Cardiac fibroblast (primary cell): ENCODE results near the gene SCAMP4.

Experiments used
- DNase-seq, 2 donors: peaks; one replicate each; pipeline versions ENCODE4 v3.0.0 to v3.0.0-alpha.2; 2010; ENCODE audit warnings: low read depth in 2 of 2
- H3K4me3 ChIP-seq, 2 donors: replicated peaks in 1 of 2; 1 replicate in 1 of 2; 2 replicates in 1 of 2; pipeline ENCODE4 v1.5.1; 2011; ENCODE audit warnings: low read depth in 2 of 2, low read length in 2 of 2, mild to moderate bottlenecking in 2 of 2, moderate library complexity in 1 of 2
- CTCF ChIP-seq: IDR thresholded peaks from one replicate; pipeline ENCODE4 v1.5.1; 2011; ENCODE audit warnings: low read depth, mild to moderate bottlenecking, low read length, inconsistent platforms

The SCAMP4 gene

GRCh38 chr19:1956868-1957492 is 51.8 kb downstream of the SCAMP4 start:
- DNase-seq: no peak
- TF ChIP-seq CTCF: no peak
- H3K4me3 ChIP-seq: no peak overlapping the region

GRCh38 chr19:1957562-1958248 is 52.5 kb downstream of the SCAMP4 start:
- H3K4me3 ChIP-seq: no peak overlapping the region
- DNase-seq: no peak
- TF ChIP-seq CTCF: no peak

GRCh38 chr19:1959928-1960589 is 54.9 kb downstream of the SCAMP4 start:
- H3K4me3 ChIP-seq: no peak overlapping the region
- no peak for DNase-seq
- no peak for TF ChIP-seq CTCF

GRCh38 chr19:1961000-1961883 is 56.0 kb downstream of the SCAMP4 start:
- no peak for TF ChIP-seq CTCF
- DNase-seq: no peak
- H3K4me3 ChIP-seq: no peak overlapping the region

GRCh38 chr19:1962674-1963073 is 57.5 kb downstream of the SCAMP4 start:
- H3K4me3 ChIP-seq: no peak overlapping the region
- DNase-seq: no peak
- no peak for TF ChIP-seq CTCF

GRCh38 chr19:1967087-1967608 is 61.9 kb downstream of the SCAMP4 start:
- TF ChIP-seq CTCF: no peak
- no peak overlapping the region for H3K4me3 ChIP-seq
- no peak for DNase-seq
